OCI-LY1 (cell line): ENCODE measurements around the gene GPR22.

ENCODE experiments used
- EZH2 ChIP-seq: fragments of 200-600 bp; sonication (generic), shearing (Covaris generic); IDR thresholded peaks from 2 replicates; pipeline ENCODE4 v1.8.0; 2017; ENCODE audit warnings: borderline replicate concordance, mixed run types, mild to moderate bottlenecking, antibody characterized with exemption, low read length, moderate library complexity, mixed read lengths
- TF ChIP-seq, protein P1 (sequence below): fragments of 200-600 bp; sonication (generic), shearing (Covaris generic); IDR thresholded peaks from 2 replicates; pipeline ENCODE4 v1.5.1; 2017; ENCODE audit warnings: mild to moderate bottlenecking, antibody characterized with exemption, low read length, moderate library complexity, mixed read lengths

DNA sequence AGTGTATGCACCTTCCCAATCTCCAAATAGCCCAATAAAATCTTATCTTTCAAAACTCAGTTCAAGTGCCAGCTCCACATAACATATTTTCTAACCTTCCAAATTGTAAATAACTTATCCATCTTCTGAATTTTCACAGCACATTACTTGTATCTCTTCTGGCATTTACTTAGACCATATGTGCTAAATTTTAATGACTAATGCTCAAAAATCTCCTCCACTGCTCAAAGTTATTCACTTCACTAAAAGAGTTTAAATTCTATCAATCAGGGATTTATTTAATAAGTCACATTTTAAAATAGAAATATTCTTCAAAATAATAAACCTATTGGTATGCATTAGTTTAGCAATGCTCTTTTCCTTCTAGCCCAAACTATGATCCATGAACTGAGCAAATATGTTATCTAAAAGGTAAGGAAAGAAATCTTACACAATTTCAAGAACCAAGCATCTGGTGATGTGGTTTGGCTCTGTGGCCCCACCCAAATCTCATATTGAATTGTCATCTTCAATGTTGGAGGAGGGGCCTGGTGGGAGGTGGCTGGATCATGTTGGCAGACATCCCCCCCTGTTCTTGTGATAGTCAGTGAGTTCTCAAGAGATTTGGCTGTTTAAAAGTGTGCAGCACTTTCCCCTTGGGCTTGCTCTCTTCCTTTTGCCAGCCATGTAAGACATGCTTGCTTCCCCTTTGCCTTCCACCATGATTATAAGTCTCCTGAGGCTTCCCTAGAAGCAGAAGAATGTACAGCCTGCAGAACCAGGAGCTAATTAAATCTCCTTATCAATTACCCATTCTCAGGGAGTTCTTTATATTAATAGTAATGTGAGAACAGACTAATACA lies 28.1 kb upstream of the GPR22 start:
- TF ChIP-seq, protein P1, sequence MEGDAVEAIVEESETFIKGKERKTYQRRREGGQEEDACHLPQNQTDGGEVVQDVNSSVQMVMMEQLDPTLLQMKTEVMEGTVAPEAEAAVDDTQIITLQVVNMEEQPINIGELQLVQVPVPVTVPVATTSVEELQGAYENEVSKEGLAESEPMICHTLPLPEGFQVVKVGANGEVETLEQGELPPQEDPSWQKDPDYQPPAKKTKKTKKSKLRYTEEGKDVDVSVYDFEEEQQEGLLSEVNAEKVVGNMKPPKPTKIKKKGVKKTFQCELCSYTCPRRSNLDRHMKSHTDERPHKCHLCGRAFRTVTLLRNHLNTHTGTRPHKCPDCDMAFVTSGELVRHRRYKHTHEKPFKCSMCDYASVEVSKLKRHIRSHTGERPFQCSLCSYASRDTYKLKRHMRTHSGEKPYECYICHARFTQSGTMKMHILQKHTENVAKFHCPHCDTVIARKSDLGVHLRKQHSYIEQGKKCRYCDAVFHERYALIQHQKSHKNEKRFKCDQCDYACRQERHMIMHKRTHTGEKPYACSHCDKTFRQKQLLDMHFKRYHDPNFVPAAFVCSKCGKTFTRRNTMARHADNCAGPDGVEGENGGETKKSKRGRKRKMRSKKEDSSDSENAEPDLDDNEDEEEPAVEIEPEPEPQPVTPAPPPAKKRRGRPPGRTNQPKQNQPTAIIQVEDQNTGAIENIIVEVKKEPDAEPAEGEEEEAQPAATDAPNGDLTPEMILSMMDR, result no peak
- no peak for TF ChIP-seq EZH2
